Smooth muscle cell of the brain vasculature (primary cell): ENCODE results near the gene PAQR9.

Source experiments
- DNase-seq: peaks from one replicate; pipeline ENCODE4 v3.0.0-alpha.2; 2012; ENCODE audit warnings: low read depth, low spot score

Gene PAQR9

DNA sequence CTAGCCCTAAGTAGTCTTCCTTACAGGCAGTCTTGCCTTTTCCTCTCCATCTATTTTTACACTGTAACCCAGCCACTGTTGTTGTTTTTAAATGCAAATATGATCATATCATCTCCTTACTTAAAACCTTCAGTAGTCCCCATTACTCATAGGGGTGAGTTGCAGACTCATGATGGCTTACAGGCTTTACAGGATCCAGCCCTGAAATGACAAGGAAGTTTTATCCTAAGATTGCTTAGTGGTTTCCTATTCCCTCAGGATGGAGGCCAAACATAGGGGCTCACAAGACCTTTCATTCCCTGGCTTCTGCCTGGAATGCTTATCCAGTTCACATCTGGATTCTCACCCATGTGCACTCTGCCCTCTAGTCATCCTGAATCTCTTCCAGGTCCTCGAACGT lies 46.9 kb downstream of the PAQR9 start:
- DNase-seq, result no peak

DNA sequence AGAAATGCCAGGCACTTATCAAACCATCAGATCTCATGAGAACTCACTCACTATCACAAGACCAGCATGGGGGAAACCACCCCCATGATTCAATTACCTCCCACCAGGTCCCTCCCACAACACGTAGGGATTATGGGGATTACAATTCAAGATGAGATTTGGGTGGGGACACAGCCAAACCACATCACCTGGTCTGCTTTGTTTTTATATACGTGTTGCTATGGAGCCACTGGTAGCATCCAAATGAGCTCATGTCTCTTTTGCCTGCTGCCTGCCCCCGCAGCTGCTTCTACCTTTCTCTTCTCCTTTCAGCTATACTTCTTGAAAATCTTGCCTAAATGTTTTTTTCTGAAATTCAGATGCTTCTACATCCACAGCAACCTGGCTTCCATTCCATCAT lies 47.8 kb downstream of the PAQR9 start:
- no peak for DNase-seq

DNA sequence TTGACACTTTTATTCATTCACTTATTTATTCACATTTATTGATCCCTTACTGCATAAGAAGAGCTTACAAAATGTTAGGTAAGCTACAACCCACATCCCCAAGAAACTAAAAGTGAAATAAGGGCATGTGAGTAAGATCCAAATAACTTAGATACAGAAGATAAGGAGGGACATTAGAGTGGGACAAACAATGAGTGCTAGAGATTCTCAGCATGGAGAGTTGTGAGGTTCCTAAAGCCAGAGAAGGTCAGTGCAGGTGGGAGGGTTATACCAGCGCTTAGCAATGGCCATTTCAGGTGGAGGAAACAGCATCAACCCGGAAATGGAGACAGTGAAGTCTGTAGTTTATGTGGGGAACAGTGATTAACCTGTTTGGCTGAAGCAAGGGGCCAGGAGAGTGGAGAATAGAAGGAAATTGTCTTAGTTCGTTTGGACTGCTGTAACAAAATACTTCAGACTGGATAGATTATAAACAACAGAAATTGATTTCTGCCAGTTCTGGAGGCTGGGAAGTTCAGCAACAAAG lies 49.1 kb downstream of the PAQR9 start:
- no peak for DNase-seq

DNA sequence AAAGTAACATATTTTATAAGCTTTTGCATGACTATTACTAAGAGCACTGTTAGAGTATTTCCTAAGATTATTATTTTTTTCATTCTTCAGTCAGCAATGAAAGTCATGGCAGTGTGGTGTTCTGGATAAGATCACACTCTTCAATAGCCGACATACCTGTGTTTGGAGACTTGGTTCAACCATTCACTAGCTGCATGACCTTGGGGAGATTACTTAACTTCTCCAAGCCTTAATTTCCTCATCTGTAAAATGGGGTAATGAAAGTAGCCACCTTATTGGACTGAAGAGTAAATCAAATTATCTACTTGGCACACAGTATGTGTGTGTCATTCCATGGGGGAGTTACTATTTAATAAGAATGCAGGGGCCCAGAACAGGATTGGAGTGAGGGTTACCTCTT lies 50.0 kb downstream of the PAQR9 start:
- no peak for DNase-seq

DNA sequence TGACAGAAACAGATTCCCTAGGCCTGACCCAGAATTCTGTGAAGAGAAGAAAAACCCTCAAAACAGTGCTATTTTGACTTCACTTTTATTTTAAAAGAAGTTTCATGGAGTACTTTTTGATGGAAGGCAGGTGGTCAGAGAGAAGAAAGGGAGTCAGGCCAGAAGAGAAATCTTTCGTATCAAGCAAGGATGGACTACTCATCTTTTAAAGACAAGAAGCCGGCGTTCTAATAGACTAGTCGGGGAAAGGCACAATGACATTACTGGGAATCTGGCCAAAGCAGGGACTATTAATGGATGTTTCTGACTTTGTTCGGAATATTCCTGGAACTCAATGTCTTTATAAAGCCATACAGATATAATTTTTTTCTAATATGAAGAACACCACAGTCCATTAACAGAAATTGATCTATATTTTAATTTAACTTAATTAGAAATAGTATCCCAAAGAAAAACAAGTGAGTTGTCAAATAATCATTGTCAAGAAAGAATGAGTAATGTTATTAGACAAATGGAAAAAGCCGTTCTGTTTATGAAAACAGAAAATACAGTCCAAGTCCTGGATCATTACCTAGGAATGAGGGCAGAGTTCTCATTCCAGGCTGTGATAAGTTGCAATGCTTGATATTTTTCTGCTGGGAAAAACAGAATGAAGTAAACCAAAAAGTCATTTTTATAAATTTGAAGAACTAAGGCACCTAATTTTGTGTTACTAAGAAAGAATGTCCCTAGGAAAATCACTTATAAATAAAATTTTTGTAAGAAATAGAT lies 50.9 kb downstream of the PAQR9 start:
- DNase-seq, result no peak
